HEK293 (cell line): Measurements from ENCODE around the gene PKD2L1.

Source experiments
- CTCF ChIA-PET: fragments of 350-600 bp; formaldehyde crosslinking; extraction: SDS; loops from one replicate; lab custom pipeline; 2021; ENCODE audit warnings: antibody characterized with exemption; lab: Yijun Ruan, JAX
- POLR2A ChIA-PET: fragments of 300-600 bp; formaldehyde crosslinking; extraction: SDS; loops from one replicate; lab custom pipeline; 2020; ENCODE audit warnings: antibody characterized with exemption, inconsistent platforms; lab: Yijun Ruan, JAX
- H3K27ac ChIP-seq: fragments of 200-500 bp; sonication (Bioruptor generic); 2 replicates; pipeline ENCODE4 v1.5.1; 2014; ENCODE audit warnings: low read depth, low read length, control low read depth, inconsistent platforms; ENCODE audit errors: extremely low read depth
- H3K36me3 ChIP-seq, 2 experiments: fragments of 200-500 bp in 1 of 2; sonication (Bioruptor generic) in 1 of 2; 1 replicate in 1 of 2; 2 replicates in 1 of 2; pipeline ENCODE4 v1.5.1; 2014 to 2017; ENCODE audit warnings: inconsistent platforms in 2 of 2, low read length in 2 of 2; ENCODE audit not compliant: control insufficient read depth in 2 of 2, insufficient read depth in 1 of 2
- H3K4me1 ChIP-seq: fragments of 200-500 bp; sonication (Bioruptor generic); 2 replicates; pipeline ENCODE4 v1.5.1; 2014; ENCODE audit warnings: mild to moderate bottlenecking, low read length, inconsistent platforms; ENCODE audit not compliant: control insufficient read depth, insufficient read depth
- H3K4me3 ChIP-seq: 2 replicates; pipeline ENCODE4 v1.5.1; 2011; ENCODE audit warnings: low read depth, mild to moderate bottlenecking, control low read depth, low read length, moderate library complexity
- H3K9me3 ChIP-seq: fragments of 200-500 bp; sonication (Bioruptor generic); 2 replicates; pipeline ENCODE4 v1.5.1; 2014; ENCODE audit warnings: low read depth, low read length, inconsistent platforms; ENCODE audit not compliant: control insufficient read depth, insufficient read depth
- EGR2 ChIP-seq: fragments of 450-650 bp; formaldehyde crosslinking; IDR thresholded peaks from 2 replicates; pipeline ENCODE4 v1.5.1; 2016; ENCODE audit warnings: low read depth, missing biosample characterization, missing genetic modification characterization
- KLF10 ChIP-seq: fragments of 450-650 bp; IDR thresholded peaks from 2 replicates; pipeline ENCODE4 v1.5.1; 2018; ENCODE audit warnings: missing biosample characterization, mild to moderate bottlenecking, missing genetic modification characterization
- OVOL3 ChIP-seq: fragments of 450-650 bp; formaldehyde crosslinking; IDR thresholded peaks from 2 replicates; pipeline ENCODE4 v1.5.1; 2016; ENCODE audit warnings: missing biosample characterization, missing genetic modification characterization
- SP3 ChIP-seq: fragments of 450-650 bp; formaldehyde crosslinking; IDR thresholded peaks from 2 replicates; pipeline ENCODE4 v1.5.1; 2016; ENCODE audit warnings: missing biosample characterization, missing genetic modification characterization
- TRIM28 ChIP-seq: IDR thresholded peaks from 2 replicates; pipeline ENCODE4 v1.6.1; 2011; ENCODE audit warnings: low read length, control low read depth, borderline replicate concordance
- ZFP3 ChIP-seq: fragments of 450-650 bp; formaldehyde crosslinking; IDR thresholded peaks from 2 replicates; pipeline ENCODE4 v1.5.1; 2016; ENCODE audit warnings: low read depth, missing biosample characterization, missing genetic modification characterization
- ZFP37 ChIP-seq: fragments of 450-650 bp; formaldehyde crosslinking; IDR thresholded peaks from 2 replicates; pipeline ENCODE4 v1.5.1; 2016; ENCODE audit warnings: missing biosample characterization, missing genetic modification characterization
- ZNF132 ChIP-seq: fragments of 450-650 bp; formaldehyde crosslinking; IDR thresholded peaks from 2 replicates; pipeline ENCODE4 v1.5.1; 2017; ENCODE audit warnings: missing biosample characterization, missing genetic modification characterization, borderline replicate concordance
- ZNF140 ChIP-seq: fragments of 450-650 bp; formaldehyde crosslinking; IDR thresholded peaks from 2 replicates; pipeline ENCODE4 v1.5.1; 2016; ENCODE audit warnings: missing biosample characterization, missing genetic modification characterization
- ZNF211 ChIP-seq: fragments of 450-650 bp; formaldehyde crosslinking; IDR thresholded peaks from 2 replicates; pipeline ENCODE4 v1.5.1; 2016; ENCODE audit warnings: low read depth, missing biosample characterization, missing genetic modification characterization
- ZNF335 ChIP-seq: fragments of 450-650 bp; formaldehyde crosslinking; conservative IDR thresholded peaks from 2 replicates; pipeline ENCODE4 v1.5.1; 2016; ENCODE audit warnings: missing biosample characterization, missing genetic modification characterization
- ZNF354C ChIP-seq: fragments of 450-650 bp; formaldehyde crosslinking; IDR thresholded peaks from 2 replicates; pipeline ENCODE4 v1.5.1; 2016; ENCODE audit warnings: missing biosample characterization, missing genetic modification characterization, low read depth, borderline replicate concordance
- ZNF623 ChIP-seq: fragments of 450-650 bp; formaldehyde crosslinking; IDR thresholded peaks from 2 replicates; pipeline ENCODE4 v1.5.1; 2016; ENCODE audit warnings: missing biosample characterization, missing genetic modification characterization
- ZNF664 ChIP-seq: fragments of 450-650 bp; formaldehyde crosslinking; IDR thresholded peaks from 2 replicates; pipeline ENCODE4 v1.5.1; 2016; ENCODE audit warnings: missing biosample characterization, missing genetic modification characterization
- TF ChIP-seq, protein P1 (sequence below): fragments of 450-650 bp; formaldehyde crosslinking; IDR thresholded peaks from 2 replicates; pipeline ENCODE4 v1.5.1; 2017; ENCODE audit warnings: missing biosample characterization, missing genetic modification characterization
- TF ChIP-seq, protein P2 (sequence below): fragments of 450-650 bp; formaldehyde crosslinking; IDR thresholded peaks from 2 replicates; pipeline ENCODE4 v1.5.1; 2016; ENCODE audit warnings: missing biosample characterization, missing genetic modification characterization
- TF ChIP-seq, protein P3 (sequence below): fragments of 450-650 bp; formaldehyde crosslinking; IDR thresholded peaks from 2 replicates; pipeline ENCODE4 v1.5.1; 2016; ENCODE audit warnings: missing biosample characterization, missing genetic modification characterization
- TF ChIP-seq, protein P4 (sequence below): fragments of 450-650 bp; formaldehyde crosslinking; IDR thresholded peaks from 2 replicates; pipeline ENCODE4 v1.5.1; 2016; ENCODE audit warnings: missing biosample characterization, missing genetic modification characterization
- TF ChIP-seq, protein P5 (sequence below): fragments of 450-650 bp; formaldehyde crosslinking; IDR thresholded peaks from 2 replicates; pipeline ENCODE4 v1.5.1; 2016; ENCODE audit warnings: missing biosample characterization, missing genetic modification characterization
- TF ChIP-seq, protein P6 (sequence below): fragments of 450-650 bp; formaldehyde crosslinking; IDR thresholded peaks from 2 replicates; pipeline ENCODE4 v1.5.1; 2016; ENCODE audit warnings: missing biosample characterization, missing genetic modification characterization, borderline replicate concordance

The PKD2L1 gene

DNA sequence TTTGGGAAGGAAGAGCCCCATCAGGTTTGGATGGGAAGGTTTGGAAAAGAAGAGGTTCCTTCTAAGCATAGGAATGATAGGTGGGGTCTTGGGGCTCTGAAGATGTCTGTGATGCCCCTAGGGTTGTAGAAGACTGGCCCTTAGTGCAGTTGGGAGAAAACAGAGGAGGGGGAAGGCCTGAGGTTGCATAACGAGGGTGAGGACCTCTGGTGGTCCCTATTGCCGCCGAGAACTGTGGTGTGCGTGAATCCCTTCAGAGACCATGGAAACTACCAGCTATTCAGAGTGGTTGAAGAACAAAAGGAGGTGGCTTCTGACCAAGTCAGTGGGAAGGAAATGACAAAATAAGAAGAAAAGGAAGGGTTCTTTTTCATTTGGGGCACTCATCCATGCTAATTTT lies 3.1 kb upstream of the PKD2L1 start:
- no peaks in the 10 kb centered on the region for H3K4me1 ChIP-seq
- TF ChIP-seq ZNF132 (no peak), OVOL3 (no peak)
- no peak overlapping the region for H3K27ac ChIP-seq
- H3K36me3 ChIP-seq: no peaks in the 10 kb centered on the region
- CTCF ChIA-PET: interaction anchor here (0.6 to 20.2 kb wide), 6 partner anchors 10 to 538 kb away, joined by 3 to 342 read pairs (median 4); no protein-coding TSS in a partner anchor
- no peaks in the 10 kb centered on the region for H3K9me3 ChIP-seq
- no peak overlapping the region for H3K4me3 ChIP-seq
- POLR2A ChIA-PET: interaction anchor here (1.1 kb wide), 1 partner anchor 14 kb away, joined by 3 read pairs; the partner anchor contains the start of gene SCD

DNA sequence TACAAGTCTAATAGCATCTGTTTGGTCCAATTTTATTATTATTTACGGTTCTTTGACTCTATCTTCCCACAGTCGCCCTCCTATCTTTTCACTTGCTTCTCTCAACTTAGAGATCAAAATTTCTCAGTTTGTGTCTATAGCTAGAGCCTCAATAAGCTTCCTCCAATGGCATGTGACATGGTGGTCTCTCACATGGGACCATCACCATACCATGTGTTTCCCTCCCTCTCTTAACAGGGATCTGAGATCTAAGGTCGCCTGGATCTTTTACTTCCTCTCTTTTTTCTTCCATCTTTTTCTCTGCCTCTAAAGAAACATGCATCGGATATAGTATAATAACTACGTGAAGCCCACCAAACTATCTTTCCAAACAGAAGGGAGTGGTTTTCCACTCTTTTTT lies 1.8 kb downstream of the PKD2L1 start:
- POLR2A ChIA-PET: no interaction called here
- no peaks in the 10 kb centered on the region for H3K9me3 ChIP-seq
- no peak overlapping the region for H3K27ac ChIP-seq
- TF ChIP-seq SP3 (no peak), ZFP37 (tag by site-specific recombination) (no peak), ZNF664 (tag by site-specific recombination) (no peak), ZFP3 (tag by site-specific recombination) (no peak), ZNF140 (tag by site-specific recombination) (no peak), ZNF335 (tag by site-specific recombination) (no peak), TRIM28 (no peak), ZNF211 (tag by site-specific recombination) (no peak), KLF10 (tag by site-specific recombination) (no peak), ZNF354C (tag by site-specific recombination) (no peak), ZNF623 (tag by site-specific recombination) (no peak), EGR2 (no peak)
- TF ChIP-seq, protein P1, sequence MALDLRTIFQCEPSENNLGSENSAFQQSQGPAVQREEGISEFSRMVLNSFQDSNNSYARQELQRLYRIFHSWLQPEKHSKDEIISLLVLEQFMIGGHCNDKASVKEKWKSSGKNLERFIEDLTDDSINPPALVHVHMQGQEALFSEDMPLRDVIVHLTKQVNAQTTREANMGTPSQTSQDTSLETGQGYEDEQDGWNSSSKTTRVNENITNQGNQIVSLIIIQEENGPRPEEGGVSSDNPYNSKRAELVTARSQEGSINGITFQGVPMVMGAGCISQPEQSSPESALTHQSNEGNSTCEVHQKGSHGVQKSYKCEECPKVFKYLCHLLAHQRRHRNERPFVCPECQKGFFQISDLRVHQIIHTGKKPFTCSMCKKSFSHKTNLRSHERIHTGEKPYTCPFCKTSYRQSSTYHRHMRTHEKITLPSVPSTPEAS (tag by site-specific recombination): no peak
- TF ChIP-seq, protein P2, sequence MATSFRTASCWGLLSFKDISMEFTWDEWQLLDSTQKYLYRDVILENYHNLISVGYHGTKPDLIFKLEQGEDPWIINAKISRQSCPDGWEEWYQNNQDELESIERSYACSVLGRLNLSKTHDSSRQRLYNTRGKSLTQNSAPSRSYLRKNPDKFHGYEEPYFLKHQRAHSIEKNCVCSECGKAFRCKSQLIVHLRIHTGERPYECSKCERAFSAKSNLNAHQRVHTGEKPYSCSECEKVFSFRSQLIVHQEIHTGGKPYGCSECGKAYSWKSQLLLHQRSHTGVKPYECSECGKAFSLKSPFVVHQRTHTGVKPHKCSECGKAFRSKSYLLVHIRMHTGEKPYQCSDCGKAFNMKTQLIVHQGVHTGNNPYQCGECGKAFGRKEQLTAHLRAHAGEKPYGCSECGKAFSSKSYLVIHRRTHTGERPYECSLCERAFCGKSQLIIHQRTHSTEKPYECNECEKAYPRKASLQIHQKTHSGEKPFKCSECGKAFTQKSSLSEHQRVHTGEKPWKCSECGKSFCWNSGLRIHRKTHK (tag by site-specific recombination): no peak
- TF ChIP-seq, protein P3, sequence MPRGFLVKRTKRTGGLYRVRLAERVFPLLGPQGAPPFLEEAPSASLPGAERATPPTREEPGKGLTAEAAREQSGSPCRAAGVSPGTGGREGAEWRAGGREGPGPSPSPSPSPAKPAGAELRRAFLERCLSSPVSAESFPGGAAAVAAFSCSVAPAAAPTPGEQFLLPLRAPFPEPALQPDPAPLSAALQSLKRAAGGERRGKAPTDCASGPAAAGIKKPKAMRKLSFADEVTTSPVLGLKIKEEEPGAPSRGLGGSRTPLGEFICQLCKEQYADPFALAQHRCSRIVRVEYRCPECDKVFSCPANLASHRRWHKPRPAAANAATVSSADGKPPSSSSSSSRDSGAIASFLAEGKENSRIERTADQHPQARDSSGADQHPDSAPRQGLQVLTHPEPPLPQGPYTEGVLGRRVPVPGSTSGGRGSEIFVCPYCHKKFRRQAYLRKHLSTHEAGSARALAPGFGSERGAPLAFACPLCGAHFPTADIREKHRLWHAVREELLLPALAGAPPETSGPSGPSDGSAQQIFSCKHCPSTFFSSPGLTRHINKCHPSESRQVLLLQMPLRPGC: no peak
- TF ChIP-seq, protein P4, sequence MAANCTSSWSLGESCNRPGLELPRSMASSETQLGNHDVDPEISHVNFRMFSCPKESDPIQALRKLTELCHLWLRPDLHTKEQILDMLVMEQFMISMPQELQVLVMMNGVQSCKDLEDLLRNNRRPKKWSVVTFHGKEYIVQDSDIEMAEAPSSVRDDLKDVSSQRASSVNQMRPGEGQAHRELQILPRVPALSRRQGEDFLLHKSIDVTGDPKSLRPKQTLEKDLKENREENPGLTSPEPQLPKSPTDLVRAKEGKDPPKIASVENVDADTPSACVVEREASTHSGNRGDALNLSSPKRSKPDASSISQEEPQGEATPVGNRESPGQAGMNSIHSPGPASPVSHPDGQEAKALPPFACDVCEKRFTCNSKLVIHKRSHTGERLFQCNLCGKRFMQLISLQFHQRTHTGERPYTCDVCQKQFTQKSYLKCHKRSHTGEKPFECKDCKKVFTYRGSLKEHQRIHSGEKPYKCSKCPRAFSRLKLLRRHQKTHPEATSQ: no peak
- TF ChIP-seq, protein P5, sequence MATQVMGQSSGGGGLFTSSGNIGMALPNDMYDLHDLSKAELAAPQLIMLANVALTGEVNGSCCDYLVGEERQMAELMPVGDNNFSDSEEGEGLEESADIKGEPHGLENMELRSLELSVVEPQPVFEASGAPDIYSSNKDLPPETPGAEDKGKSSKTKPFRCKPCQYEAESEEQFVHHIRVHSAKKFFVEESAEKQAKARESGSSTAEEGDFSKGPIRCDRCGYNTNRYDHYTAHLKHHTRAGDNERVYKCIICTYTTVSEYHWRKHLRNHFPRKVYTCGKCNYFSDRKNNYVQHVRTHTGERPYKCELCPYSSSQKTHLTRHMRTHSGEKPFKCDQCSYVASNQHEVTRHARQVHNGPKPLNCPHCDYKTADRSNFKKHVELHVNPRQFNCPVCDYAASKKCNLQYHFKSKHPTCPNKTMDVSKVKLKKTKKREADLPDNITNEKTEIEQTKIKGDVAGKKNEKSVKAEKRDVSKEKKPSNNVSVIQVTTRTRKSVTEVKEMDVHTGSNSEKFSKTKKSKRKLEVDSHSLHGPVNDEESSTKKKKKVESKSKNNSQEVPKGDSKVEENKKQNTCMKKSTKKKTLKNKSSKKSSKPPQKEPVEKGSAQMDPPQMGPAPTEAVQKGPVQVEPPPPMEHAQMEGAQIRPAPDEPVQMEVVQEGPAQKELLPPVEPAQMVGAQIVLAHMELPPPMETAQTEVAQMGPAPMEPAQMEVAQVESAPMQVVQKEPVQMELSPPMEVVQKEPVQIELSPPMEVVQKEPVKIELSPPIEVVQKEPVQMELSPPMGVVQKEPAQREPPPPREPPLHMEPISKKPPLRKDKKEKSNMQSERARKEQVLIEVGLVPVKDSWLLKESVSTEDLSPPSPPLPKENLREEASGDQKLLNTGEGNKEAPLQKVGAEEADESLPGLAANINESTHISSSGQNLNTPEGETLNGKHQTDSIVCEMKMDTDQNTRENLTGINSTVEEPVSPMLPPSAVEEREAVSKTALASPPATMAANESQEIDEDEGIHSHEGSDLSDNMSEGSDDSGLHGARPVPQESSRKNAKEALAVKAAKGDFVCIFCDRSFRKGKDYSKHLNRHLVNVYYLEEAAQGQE (tag by site-specific recombination): no peak
- TF ChIP-seq, protein P6, sequence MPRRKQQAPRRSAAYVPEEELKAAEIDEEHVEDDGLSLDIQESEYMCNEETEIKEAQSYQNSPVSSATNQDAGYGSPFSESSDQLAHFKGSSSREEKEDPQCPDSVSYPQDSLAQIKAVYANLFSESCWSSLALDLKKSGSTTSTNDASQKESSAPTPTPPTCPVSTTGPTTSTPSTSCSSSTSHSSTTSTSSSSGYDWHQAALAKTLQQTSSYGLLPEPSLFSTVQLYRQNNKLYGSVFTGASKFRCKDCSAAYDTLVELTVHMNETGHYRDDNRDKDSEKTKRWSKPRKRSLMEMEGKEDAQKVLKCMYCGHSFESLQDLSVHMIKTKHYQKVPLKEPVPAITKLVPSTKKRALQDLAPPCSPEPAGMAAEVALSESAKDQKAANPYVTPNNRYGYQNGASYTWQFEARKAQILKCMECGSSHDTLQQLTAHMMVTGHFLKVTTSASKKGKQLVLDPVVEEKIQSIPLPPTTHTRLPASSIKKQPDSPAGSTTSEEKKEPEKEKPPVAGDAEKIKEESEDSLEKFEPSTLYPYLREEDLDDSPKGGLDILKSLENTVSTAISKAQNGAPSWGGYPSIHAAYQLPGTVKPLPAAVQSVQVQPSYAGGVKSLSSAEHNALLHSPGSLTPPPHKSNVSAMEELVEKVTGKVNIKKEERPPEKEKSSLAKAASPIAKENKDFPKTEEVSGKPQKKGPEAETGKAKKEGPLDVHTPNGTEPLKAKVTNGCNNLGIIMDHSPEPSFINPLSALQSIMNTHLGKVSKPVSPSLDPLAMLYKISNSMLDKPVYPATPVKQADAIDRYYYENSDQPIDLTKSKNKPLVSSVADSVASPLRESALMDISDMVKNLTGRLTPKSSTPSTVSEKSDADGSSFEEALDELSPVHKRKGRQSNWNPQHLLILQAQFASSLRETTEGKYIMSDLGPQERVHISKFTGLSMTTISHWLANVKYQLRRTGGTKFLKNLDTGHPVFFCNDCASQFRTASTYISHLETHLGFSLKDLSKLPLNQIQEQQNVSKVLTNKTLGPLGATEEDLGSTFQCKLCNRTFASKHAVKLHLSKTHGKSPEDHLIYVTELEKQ: no peak
- TF ChIP-seq, all 188 proteins: peak for 0
- no peak overlapping the region for H3K4me3 ChIP-seq
- no peaks in the 10 kb centered on the region for H3K36me3 ChIP-seq
- no peaks in the 10 kb centered on the region for H3K4me1 ChIP-seq
- CTCF ChIA-PET: interaction anchor here (1.0 kb wide), 1 partner anchor 104 kb away, joined by 3 read pairs; no protein-coding TSS in a partner anchor
